ENCODE measurements around the gene NCAN.

- TF ChIP-seq CTCF (IDR thresholded peaks at IDR 0.05): no peak
- TF ChIP-seq POLR2A (IDR thresholded peaks at IDR 0.05): no peak
These were observed 4.0 kb downstream of the NCAN start for GRCh38 chr19:19215792-19216191.
